ENCODE measurements around the gene BHLHA9. TPM values are rescaled to one million over a fixed set of nuclear protein-coding genes. Genes with fewer than 3 reads are reported as not detected.

Gene BHLHA9
- total and polyA plus RNA-seq, 2 donors (not counting 3 experiments of a cell fraction or from before 2014, with no cell fraction given): not detected

- Histone ChIP-seq H3K27me3 (ENCODE audit: control insufficient read depth in 2 of 2, insufficient read depth in 2 of 2, low read length in 2 of 2) (peaks cover 2 to 3% of the 10 kb centered on the region in 2 experiments), H3K36me3 (ENCODE audit: control insufficient read depth in 2 of 2, extremely low read depth in 1 of 2, insufficient read depth in 2 of 2, low read length in 2 of 2) (no peaks in the 10 kb centered on the region), H3K4me3 (replicated peaks in 1 of 3; ENCODE audit: insufficient read depth in 1 of 3, low read depth in 1 of 3, low read length in 3 of 3) (no peak overlapping the region), H4K20me1 (replicated peaks; ENCODE audit: control insufficient read depth, extremely low read depth, insufficient read depth, low read length) (no peaks in the 10 kb centered on the region), H2AFZ (ENCODE audit: low read depth, low read length) (no peak overlapping the region), H3K27ac (ENCODE audit: insufficient read depth, low read depth, low read length) (no peak overlapping the region), H3K4me2 (ENCODE audit: insufficient read depth, low read length) (no peak overlapping the region), H3K79me2 (ENCODE audit: control insufficient read depth, insufficient read depth, low read length) (no peaks in the 10 kb centered on the region), H3K9me3 (replicated peaks; ENCODE audit: control insufficient read depth, insufficient read depth, low read length) (no peaks in the 10 kb centered on the region), H3K9me1 (replicated peaks; ENCODE audit: control insufficient read depth, extremely low read depth, insufficient read depth, low read length) (no peaks in the 10 kb centered on the region), H3K4me1 (ENCODE audit: control insufficient read depth, extremely low read depth, insufficient read depth, low read length) (no peaks in the 10 kb centered on the region), H3K9ac (replicated peaks; ENCODE audit: extremely low read depth, insufficient read depth, low read length) (no peak overlapping the region)
- dilution Hi-C loops (cut with MboI; ENCODE audit: extremely low pct_ligation_motif_present, low sequenced_read_pairs) (no loop called here), intact Hi-C loops (cut with micrococcal nuclease) (loop anchor here (5.0 kb wide), 1 partner anchor 372 kb away; the partner anchor contains the start of gene SLC43A2)
- DNase-seq (ENCODE audit: low read depth, low spot score): no peak
- POLR2A ChIA-PET: no interaction called here
- TF ChIP-seq POLR2A (IDR thresholded peaks at IDR 0.05; ENCODE audit: low read depth, low read length): no peak
- TF ChIP-seq JUN (IDR thresholded peaks at IDR 0.05; ENCODE audit: borderline replicate concordance, insufficient read depth, insufficient read length, low read depth): no peak
- TF ChIP-seq MYC (IDR thresholded peaks at IDR 0.05; ENCODE audit: low read depth, low read length): no peak
- TF ChIP-seq GATA2 (IDR thresholded peaks at IDR 0.05; ENCODE audit: insufficient read depth, insufficient read length, low read depth, low read length): no peak
- no peak for TF ChIP-seq CTCF (IDR thresholded peaks at IDR 0.05; ENCODE audit: extremely low read depth in 1 of 2, insufficient read depth in 1 of 2, low read depth in 1 of 2, low read length in 2 of 2)
- no peak for TF ChIP-seq EZH2 (IDR thresholded peaks at IDR 0.05; ENCODE audit: borderline replicate concordance, low read depth, low read length, severe bottlenecking)
- TF ChIP-seq POLR2AphosphoS5 (IDR thresholded peaks at IDR 0.05; ENCODE audit: insufficient read depth, low read depth, low read length): no peak
- TF ChIP-seq MAX (IDR thresholded peaks at IDR 0.05; ENCODE audit: insufficient read depth, insufficient read length): no peak
- TF ChIP-seq FOS (IDR thresholded peaks at IDR 0.05; ENCODE audit: borderline replicate concordance, insufficient read depth, low read length): no peak
- FAIRE-seq: no peak
- CTCF ChIA-PET: interaction anchor here (1.2 to 2.0 kb wide), 5 partner anchors 78 to 394 kb away, joined by 3 to 25 read pairs (median 7); partner anchors contain the start of genes INPP5K and RILP
- BruUV-seq (replicated peaks): no TSS peak
Observed at GRCh38 chr17:1255041-1255440, 15.2 kb upstream of the BHLHA9 start.

Measured in endothelial cell of umbilical vein (primary cell).